CD4-positive, alpha-beta T cell (primary cell): ENCODE measurements around the gene TRHDE. TPM values are rescaled to one million over a fixed set of nuclear protein-coding genes. Genes with fewer than 3 reads are reported as not detected.

Experiments used
- ATAC-seq: fragments of 200-7000 bp; cut with Tn5 transposase; one replicate; pipeline ENCODE4 v1.10.0; 2022; ENCODE audit warnings: mild to moderate bottlenecking; ENCODE audit not compliant: poor library complexity
- CTCF ChIA-PET: fragments of 350-600 bp; sonication (Branson Sonifier 250); formaldehyde crosslinking; loops from one replicate; lab custom pipeline; 2021; ENCODE audit warnings: antibody characterized with exemption, inconsistent platforms; lab: Charles Lee
- POLR2A ChIA-PET: fragments of 350-600 bp; sonication (Branson Sonifier 250); formaldehyde crosslinking; loops from one replicate; lab custom pipeline; 2021; ENCODE audit warnings: antibody characterized with exemption, inconsistent platforms; lab: Charles Lee
- DNase-seq, 14 experiments: peaks; one replicate each; pipeline ENCODE4 v3.0.0-alpha.2; 2013 to 2020; ENCODE audit warnings: mixed read lengths in 2 of 14
- H3K27ac ChIP-seq, 2 donors: one replicate each; pipeline versions ENCODE4 v1.5.1 to v1.7.0; 2013; ENCODE audit warnings: low read length in 2 of 2, low read depth in 1 of 2, mild to moderate bottlenecking in 1 of 2
- H3K27me3 ChIP-seq, 2 experiments: 1 replicate in 1 of 2; 2 replicates in 1 of 2; pipeline versions ENCODE4 v1.6.1 to v1.7.0; 2013; ENCODE audit warnings: low read length in 2 of 2, control low read depth in 1 of 2, mild to moderate bottlenecking in 1 of 2, moderate library complexity in 1 of 2; ENCODE audit not compliant: insufficient read depth in 2 of 2, control insufficient read depth in 1 of 2
- H3K36me3 ChIP-seq: one replicate; pipeline ENCODE4 v1.6.1; 2013; ENCODE audit warnings: low read length, control low read depth; ENCODE audit not compliant: insufficient read depth
- H3K4me1 ChIP-seq: one replicate; pipeline ENCODE4 v1.6.1; 2013; ENCODE audit warnings: low read length, control low read depth; ENCODE audit not compliant: insufficient read depth
- H3K4me3 ChIP-seq: one replicate; pipeline ENCODE4 v1.5.1; 2013; ENCODE audit warnings: mild to moderate bottlenecking, low read length, moderate library complexity
- H3K9me3 ChIP-seq, 2 experiments: 1 replicate in 1 of 2; 2 replicates in 1 of 2; pipeline versions ENCODE4 v1.6.1 to v1.7.0; 2013; ENCODE audit warnings: low read length in 2 of 2, mild to moderate bottlenecking in 2 of 2, control low read depth in 1 of 2, moderate library complexity in 1 of 2; ENCODE audit not compliant: control insufficient read depth in 1 of 2, insufficient read depth in 1 of 2
- H3K27ac Mint-ChIP-seq: one replicate; pipeline ENCODE4 v1.8.0; 2020; ENCODE audit warnings: mixed read lengths
- H3K27me3 Mint-ChIP-seq: one replicate; pipeline ENCODE4 v1.8.0; 2021; ENCODE audit warnings: mixed read lengths
- H3K36me3 Mint-ChIP-seq: one replicate; pipeline ENCODE4 v1.8.0; 2021; ENCODE audit warnings: low read depth, mixed read lengths
- H3K4me1 Mint-ChIP-seq: one replicate; pipeline ENCODE4 v1.8.0; 2021; ENCODE audit warnings: low read depth, mixed read lengths
- H3K4me3 Mint-ChIP-seq: one replicate; pipeline ENCODE4 v1.8.0; 2020; ENCODE audit warnings: mild to moderate bottlenecking, mixed read lengths
- H3K9me3 Mint-ChIP-seq: one replicate; pipeline ENCODE4 v1.8.0; 2020; ENCODE audit warnings: mixed read lengths
- intact Hi-C, 2 experiments: fragments of 100-400 bp; cut with DNase I in 1 of 2; cut with micrococcal nuclease in 1 of 2; formaldehyde crosslinking; loops; one replicate each; pipeline versions ENCODE4 v1.15.1 to v1.9.0; 2023 to 2025; cut with DNase I, micrococcal nuclease
- total RNA-seq, 174 experiments: library from RNA in 2 of 174; stranded (reverse) in 2 of 174; gene quantifications; one replicate each; pipeline ENCODE4 v1.2.3 and lab custom pipeline; 2021 to 2026
- TF ChIP-seq, protein P1 (sequence below): fragments of 200-600 bp; IDR thresholded peaks from one replicate; pipeline ENCODE4 v1.8.0; 2022; ENCODE audit warnings: antibody characterized with exemption, mild to moderate bottlenecking

TRHDE gene
- total RNA-seq, 2 experiments from 2014 or later: not detected

GRCh38 chr12:72269491-72269890 is 2.7 kb upstream of the TRHDE start:
- Histone ChIP-seq H3K36me3 (no peaks in the 10 kb centered on the region), H3K27ac (no peak overlapping the region), H3K4me1 (no peaks in the 10 kb centered on the region), H3K4me3 (no peak overlapping the region), H3K27me3 (peaks cover 25 to 45% of the 10 kb centered on the region in 2 experiments), H3K9me3 (peaks cover 0 to 25% of the 10 kb centered on the region in 2 experiments)
- no peak overlapping the region for H3K27ac Mint-ChIP-seq
- H3K4me3 Mint-ChIP-seq: no peak overlapping the region
- intact Hi-C loops: no loop called here
- no peaks in the 10 kb centered on the region for H3K36me3 Mint-ChIP-seq
- POLR2A ChIA-PET: no interaction called here
- H3K27me3 Mint-ChIP-seq: peaks cover 44% of the 10 kb centered on the region
- CTCF ChIA-PET: no interaction called here
- no peak for DNase-seq
- no peaks in the 10 kb centered on the region for H3K4me1 Mint-ChIP-seq
- H3K9me3 Mint-ChIP-seq: no peaks in the 10 kb centered on the region
- ATAC-seq: no peak
- TF ChIP-seq, protein P1, sequence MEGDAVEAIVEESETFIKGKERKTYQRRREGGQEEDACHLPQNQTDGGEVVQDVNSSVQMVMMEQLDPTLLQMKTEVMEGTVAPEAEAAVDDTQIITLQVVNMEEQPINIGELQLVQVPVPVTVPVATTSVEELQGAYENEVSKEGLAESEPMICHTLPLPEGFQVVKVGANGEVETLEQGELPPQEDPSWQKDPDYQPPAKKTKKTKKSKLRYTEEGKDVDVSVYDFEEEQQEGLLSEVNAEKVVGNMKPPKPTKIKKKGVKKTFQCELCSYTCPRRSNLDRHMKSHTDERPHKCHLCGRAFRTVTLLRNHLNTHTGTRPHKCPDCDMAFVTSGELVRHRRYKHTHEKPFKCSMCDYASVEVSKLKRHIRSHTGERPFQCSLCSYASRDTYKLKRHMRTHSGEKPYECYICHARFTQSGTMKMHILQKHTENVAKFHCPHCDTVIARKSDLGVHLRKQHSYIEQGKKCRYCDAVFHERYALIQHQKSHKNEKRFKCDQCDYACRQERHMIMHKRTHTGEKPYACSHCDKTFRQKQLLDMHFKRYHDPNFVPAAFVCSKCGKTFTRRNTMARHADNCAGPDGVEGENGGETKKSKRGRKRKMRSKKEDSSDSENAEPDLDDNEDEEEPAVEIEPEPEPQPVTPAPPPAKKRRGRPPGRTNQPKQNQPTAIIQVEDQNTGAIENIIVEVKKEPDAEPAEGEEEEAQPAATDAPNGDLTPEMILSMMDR: no peak

DNA sequence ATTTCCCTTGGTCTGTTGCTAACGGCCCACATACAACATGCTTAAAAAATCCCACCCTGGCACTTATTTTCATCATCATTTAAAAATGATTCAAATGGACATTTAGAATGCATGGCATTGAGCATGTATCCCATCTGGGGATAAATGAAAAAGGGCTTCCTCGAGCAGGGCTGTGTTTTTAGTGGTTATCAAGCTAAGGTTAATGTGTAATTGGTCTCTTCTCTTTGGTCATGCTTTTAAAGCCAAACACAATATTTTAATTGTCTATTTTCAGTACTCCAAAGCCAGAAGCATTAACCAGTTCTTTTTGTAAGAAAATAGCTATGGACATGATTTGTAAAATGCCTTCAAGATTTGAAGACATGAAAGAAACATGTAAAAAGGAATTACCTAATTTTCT is 1.9 kb upstream of the TRHDE start:
- H3K27ac ChIP-seq: no peak overlapping the region
- DNase-seq (no peak), ATAC-seq (no peak)
- Mint-ChIP-seq H3K4me1 (no peaks in the 10 kb centered on the region), H3K27ac (no peak overlapping the region), H3K36me3 (no peaks in the 10 kb centered on the region), H3K27me3 (peaks cover 51% of the 10 kb centered on the region), H3K4me3 (no peak overlapping the region), H3K9me3 (no peaks in the 10 kb centered on the region)
- CTCF ChIA-PET: no interaction called here
- no peaks in the 10 kb centered on the region for H3K4me1 ChIP-seq
- H3K36me3 ChIP-seq: no peaks in the 10 kb centered on the region
- TF ChIP-seq, protein P1: no peak
- POLR2A ChIA-PET: no interaction called here
- no peak overlapping the region for H3K4me3 ChIP-seq
- peaks cover 0 to 25% of the 10 kb centered on the region in 2 experiments for H3K9me3 ChIP-seq
- intact Hi-C loops: no loop called here
- H3K27me3 ChIP-seq: peaks cover 25 to 45% of the 10 kb centered on the region in 2 experiments

GRCh38 chr12:72270961-72271360 is 1.2 kb upstream of the TRHDE start:
- H3K27ac Mint-ChIP-seq: no peak overlapping the region
- peaks cover 0 to 25% of the 10 kb centered on the region in 2 experiments for H3K9me3 ChIP-seq
- peaks cover 56% of the 10 kb centered on the region for H3K27me3 Mint-ChIP-seq
- intact Hi-C loops: no loop called here
- peaks cover 25 to 46% of the 10 kb centered on the region in 2 experiments for H3K27me3 ChIP-seq
- DNase-seq: no peak
- no peak overlapping the region for H3K4me3 Mint-ChIP-seq
- ChIA-PET CTCF (no interaction called here), POLR2A (no interaction called here)
- no peaks in the 10 kb centered on the region for H3K36me3 ChIP-seq
- no peak for ATAC-seq
- no peaks in the 10 kb centered on the region for H3K4me1 ChIP-seq
- TF ChIP-seq, protein P1: no peak
- H3K9me3 Mint-ChIP-seq: no peaks in the 10 kb centered on the region
- no peak overlapping the region for H3K27ac ChIP-seq
- no peak overlapping the region for H3K4me3 ChIP-seq
- no peaks in the 10 kb centered on the region for H3K4me1 Mint-ChIP-seq
- no peaks in the 10 kb centered on the region for H3K36me3 Mint-ChIP-seq
